GM06990 (cell line): Measurements from ENCODE around the gene ZNF785.
A peak's percentile ranks its signal among the peaks of the same experiment; 100 is the strongest.

Experiments
- DNase-seq: peaks from one replicate; pipeline ENCODE4 v3.0.0-alpha.2; 2011; ENCODE audit not compliant: insufficient read length; ENCODE audit errors: extremely low read depth
- H3K27me3 ChIP-seq: replicated peaks from 2 replicates; pipeline ENCODE4 v1.6.0; 2011; ENCODE audit warnings: low read length; ENCODE audit not compliant: control insufficient read depth, insufficient read depth
- H3K36me3 ChIP-seq: 2 replicates; pipeline ENCODE4 v1.5.1; 2011; ENCODE audit warnings: low read length; ENCODE audit not compliant: control insufficient read depth, insufficient read depth
- H3K4me3 ChIP-seq: replicated peaks from 2 replicates; pipeline ENCODE4 v1.5.1; 2011; ENCODE audit warnings: low read depth, mild to moderate bottlenecking, control low read depth, low read length
- CTCF ChIP-seq: IDR thresholded peaks from 2 replicates; pipeline ENCODE4 v1.5.1; 2011; ENCODE audit warnings: low read length, control low read depth, mild to moderate bottlenecking, inconsistent platforms; ENCODE audit not compliant: insufficient read depth, poor library complexity, severe bottlenecking

The ZNF785 gene

GRCh38 chr16:30535106-30535776 lies 50.3 kb downstream of the ZNF785 start:
- H3K27me3 ChIP-seq = no peaks in the 10 kb centered on the region
- no peak for DNase-seq
- H3K36me3 ChIP-seq = peaks cover 5% of the 10 kb centered on the region
- peak overlapping the region; percentile 86 for H3K4me3 ChIP-seq
- TF ChIP-seq CTCF = no peak

- peak within 1 kb of the TSS; percentile 86 for H3K4me3 ChIP-seq
- TF ChIP-seq CTCF = peak; percentile 15
- H3K27me3 ChIP-seq = no peaks in the 10 kb centered on the region
- peak; percentile 89 for DNase-seq
- peaks cover 5% of the 10 kb centered on the region for H3K36me3 ChIP-seq
Observed at GRCh38 chr16:30534368-30535105, 51.0 kb downstream of the ZNF785 start, which contains the start of gene ZNF747. Gene ZNF747 (minus strand): TSS chr16:30534858. CDS start chr16:30534679, 179 bp downstream.

- peak; percentile 72 for DNase-seq
- Histone ChIP-seq H3K4me3 (peak overlapping the region; percentile 86), H3K27me3 (no peaks in the 10 kb centered on the region), H3K36me3 (peaks cover 5% of the 10 kb centered on the region)
- no peak for TF ChIP-seq CTCF
Observed at GRCh38 chr16:30533748-30534367, 51.6 kb downstream of the ZNF785 start.

GRCh38 chr16:30533146-30533522 lies 52.4 kb downstream of the ZNF785 start:
- H3K36me3 ChIP-seq = peaks cover 5% of the 10 kb centered on the region
- TF ChIP-seq CTCF = no peak
- H3K4me3 ChIP-seq = no peak overlapping the region; the same call in 1 of the 2 replicates
- H3K27me3 ChIP-seq = no peaks in the 10 kb centered on the region
- DNase-seq = no peak

GRCh38 chr16:30532285-30533145 lies 53.0 kb downstream of the ZNF785 start:
- peaks cover 5% of the 10 kb centered on the region for H3K36me3 ChIP-seq
- DNase-seq = no peak
- H3K4me3 ChIP-seq = no peak overlapping the region
- no peaks in the 10 kb centered on the region for H3K27me3 ChIP-seq
- no peak for TF ChIP-seq CTCF
